HG02943 (cell line): ENCODE data around the gene ZNF397.

Experiments
- ATAC-seq: cut with Tn5 transposase; IDR thresholded peaks from one replicate; pipeline ENCODE4 v1.9.1; 2021; ENCODE audit warnings: mild to moderate bottlenecking, low read depth, moderate library complexity; ENCODE audit not compliant: unreplicated experiment

ZNF397 gene

DNA sequence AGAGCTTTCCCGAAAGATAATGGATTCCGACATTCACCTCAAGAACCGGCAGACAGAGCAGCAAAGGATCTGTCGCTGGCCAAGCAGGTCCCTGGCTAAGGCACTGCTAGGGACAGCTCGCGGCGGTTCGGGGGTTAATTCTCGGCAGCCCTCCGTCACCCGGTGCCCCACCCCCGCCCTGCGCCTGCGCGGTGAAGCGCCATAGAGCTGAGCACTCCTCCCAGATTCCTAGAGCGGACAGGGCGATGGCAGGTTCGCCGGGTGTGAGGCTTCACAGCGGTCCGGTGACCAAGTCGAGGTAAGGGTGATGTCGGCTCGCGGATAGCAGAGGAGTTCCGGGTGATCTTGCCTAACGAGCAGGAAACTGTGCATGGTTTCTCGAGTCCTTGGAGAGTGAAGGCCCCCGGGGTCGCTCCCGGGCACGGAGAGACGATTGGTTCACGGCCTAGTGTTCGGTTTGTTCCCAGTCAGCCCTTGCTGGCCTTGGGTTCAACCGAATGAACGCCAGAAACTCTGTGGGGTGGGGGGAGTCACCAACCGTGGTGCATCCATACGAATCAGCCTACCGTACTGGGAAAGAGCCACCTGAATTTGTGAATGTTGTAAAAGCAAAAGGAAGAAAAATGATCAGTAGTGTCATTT lies 49.4 kb downstream of the ZNF397 start, which contains the start of gene ZSCAN30:
TSS of gene ZSCAN30 (minus strand) at position 136 of the 642 bp plus-strand sequence. CDS start 25,877 bp downstream, outside the sequence.
- ATAC-seq = peak; percentile 94

DNA sequence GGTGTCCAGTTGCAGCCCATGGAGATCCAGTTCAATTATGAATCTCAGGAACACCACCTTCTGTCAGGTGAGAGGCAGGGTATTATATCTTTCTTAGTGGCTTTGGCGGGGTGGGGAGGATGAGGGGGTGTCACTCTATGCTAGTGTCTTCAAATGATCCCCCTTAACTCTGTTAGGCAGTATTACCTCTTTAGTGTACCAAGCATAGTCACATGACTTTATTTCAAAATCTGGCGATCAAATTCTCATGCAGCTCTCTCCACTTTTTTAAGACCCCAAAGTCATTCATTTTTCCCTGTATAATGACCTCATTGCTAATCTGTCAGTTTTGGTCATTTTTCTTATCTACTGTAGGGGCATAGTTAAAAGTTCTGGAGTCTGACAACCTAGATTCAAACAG lies 50.3 kb downstream of the ZNF397 start:
- no peak for ATAC-seq

DNA sequence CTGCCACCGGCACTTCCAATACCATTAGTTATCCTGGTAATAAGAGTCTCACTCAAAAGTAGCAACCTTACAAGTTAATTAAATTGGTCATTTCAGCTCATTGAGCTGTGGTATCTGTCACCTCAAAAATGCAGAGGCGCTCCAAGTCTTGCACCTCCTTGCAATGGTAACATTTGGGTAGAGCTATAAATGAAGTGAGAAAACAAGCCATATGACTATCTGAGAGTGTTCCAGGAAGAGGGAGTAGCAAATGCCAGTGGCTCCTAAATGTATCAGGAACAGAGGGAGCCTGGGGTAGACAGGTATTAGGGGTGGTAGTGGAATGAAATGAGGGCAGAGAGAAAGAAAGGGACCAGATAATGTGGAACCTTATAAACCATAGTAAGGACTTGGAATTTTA lies 55.2 kb downstream of the ZNF397 start:
- ATAC-seq = no peak

DNA sequence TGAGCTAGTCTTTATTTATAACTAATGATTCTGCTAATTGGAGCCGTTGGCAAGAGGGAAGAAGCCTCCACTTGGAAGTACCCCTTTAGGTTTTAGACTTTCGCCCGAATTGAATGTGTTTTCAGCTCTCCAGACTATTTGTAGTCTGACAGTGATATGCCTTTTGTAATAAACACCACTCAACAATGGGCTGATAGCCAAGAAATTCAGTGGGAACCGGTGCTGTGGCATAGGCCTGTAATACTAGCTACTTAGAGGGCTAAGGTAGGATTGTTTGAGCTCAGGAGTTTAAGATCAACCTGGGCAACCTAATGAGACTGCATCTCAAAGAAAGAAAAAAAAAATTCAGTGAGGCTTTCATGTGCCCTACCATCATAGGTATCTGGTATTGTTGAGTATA lies 62.8 kb downstream of the ZNF397 start:
- no peak for ATAC-seq

GRCh38 chr18:35306588-35307250 lies 65.9 kb downstream of the ZNF397 start:
- ATAC-seq = no peak
